Stimulated activated CD4-positive, alpha-beta T cell treated with anti-CD3 and anti-CD28 coated beads, Interleukin-15, amount 100 ng/mL, for 1 hour (primary cell): ENCODE results near the gene GTF2H4.
"Not testable (repeated sequence)": the region's sequence is repeated elsewhere in the genome, so short reads cannot be mapped to it uniquely, and the experiment has no call there.

ENCODE experiments used
- DNase-seq, 2 donors: peaks; one replicate each; pipeline ENCODE4 v3.0.0-alpha.2; 2020; ENCODE audit warnings: low read depth in 1 of 2, low spot score in 1 of 2

GTF2H4 gene

GRCh38 chr6:30894381-30894780 is 13.6 kb upstream of the GTF2H4 start:
- no peak for DNase-seq

GRCh38 chr6:30894935-30895334 is 13.1 kb upstream of the GTF2H4 start:
- no peak for DNase-seq

- DNase-seq, result no peak
Measured at GRCh38 chr6:30895343-30895742, 12.7 kb upstream of the GTF2H4 start.

DNA sequence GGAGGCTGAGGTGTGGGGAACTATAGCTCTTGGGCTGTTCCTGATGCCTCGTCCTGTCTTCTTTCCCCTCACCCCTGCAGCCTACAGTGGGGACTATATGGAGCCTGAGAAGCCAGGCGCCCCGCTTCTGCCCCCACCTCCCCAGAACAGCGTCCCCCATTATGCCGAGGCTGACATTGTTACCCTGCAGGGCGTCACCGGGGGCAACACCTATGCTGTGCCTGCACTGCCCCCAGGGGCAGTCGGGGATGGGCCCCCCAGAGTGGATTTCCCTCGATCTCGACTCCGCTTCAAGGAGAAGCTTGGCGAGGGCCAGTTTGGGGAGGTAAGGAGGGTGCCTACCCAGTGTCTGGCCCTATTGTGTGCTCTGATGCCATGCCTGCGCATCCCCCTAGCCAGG is 11.5 kb upstream of the GTF2H4 start:
- no peak for DNase-seq

GRCh38 chr6:30897882-30898281 is 10.1 kb upstream of the GTF2H4 start:
- no peak for DNase-seq

DNA sequence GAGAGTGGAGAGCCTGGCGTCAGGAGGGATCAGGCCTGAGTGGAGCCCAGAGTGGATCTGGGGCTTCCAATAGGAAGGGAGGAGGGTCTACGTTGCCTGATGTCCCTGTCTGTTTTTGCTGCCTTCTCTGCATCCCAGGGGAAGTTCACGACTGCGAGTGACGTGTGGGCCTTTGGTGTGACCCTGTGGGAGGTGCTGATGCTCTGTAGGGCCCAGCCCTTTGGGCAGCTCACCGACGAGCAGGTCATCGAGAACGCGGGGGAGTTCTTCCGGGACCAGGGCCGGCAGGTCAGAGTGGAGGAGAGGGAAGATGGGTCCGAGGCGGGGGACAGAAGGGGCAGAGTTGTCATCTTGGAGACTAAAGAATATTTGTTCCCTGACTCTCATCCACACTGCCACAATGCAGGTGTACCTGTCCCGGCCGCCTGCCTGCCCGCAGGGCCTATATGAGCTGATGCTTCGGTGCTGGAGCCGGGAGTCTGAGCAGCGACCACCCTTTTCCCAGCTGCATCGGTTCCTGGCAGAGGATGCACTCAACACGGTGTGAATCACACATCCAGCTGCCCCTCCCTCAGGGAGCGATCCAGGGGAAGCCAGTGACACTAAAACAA is 9.2 kb upstream of the GTF2H4 start:
- DNase-seq, result no peak

- DNase-seq, result no peak
Measured at GRCh38 chr6:30900863-30901417, 7.1 kb upstream of the GTF2H4 start.

- no peak for DNase-seq
Measured at GRCh38 chr6:30901436-30901835, 6.6 kb upstream of the GTF2H4 start.

- DNase-seq, result not testable (repeated sequence)
Measured at GRCh38 chr6:30902196-30902595, 5.8 kb upstream of the GTF2H4 start.

DNA sequence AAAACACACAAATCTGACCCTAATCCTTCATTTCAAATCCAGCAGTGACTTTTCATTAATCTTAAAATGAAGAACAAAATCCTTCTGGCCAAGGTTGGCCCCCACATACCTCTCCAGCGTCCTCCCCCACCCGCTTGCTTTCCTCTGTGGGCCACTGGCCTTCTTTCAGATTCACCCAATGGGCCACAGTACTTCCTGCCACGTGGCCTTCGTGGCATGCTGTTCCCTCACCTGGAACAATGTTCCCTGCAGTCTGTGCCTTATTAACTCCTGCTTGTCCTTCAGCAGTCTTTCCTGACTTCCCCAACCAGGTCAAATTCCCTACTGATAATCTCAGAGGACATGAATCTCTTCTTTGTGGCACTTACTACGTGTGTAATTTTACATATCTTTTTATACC is 5.3 kb upstream of the GTF2H4 start:
- no peak for DNase-seq

DNA sequence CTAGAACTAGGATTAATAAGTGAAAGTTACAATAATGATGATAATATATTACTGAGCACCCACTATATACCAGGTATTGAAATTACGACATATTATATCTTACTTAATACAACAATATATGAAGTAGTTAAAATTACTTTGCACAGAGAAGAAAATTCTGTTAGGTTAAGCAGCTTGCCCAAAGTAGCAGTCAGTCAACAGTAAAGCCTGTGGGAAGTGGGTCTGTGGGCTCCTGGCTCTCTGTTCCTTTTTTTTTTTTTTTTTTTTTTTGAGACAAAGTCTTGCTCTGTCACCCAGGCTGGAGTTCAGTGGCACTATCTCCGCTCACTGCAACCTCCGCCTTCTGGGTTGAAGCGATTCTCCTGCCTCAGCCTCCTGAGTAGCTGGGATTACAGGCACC is 4.8 kb upstream of the GTF2H4 start:
- no peak for DNase-seq

DNA sequence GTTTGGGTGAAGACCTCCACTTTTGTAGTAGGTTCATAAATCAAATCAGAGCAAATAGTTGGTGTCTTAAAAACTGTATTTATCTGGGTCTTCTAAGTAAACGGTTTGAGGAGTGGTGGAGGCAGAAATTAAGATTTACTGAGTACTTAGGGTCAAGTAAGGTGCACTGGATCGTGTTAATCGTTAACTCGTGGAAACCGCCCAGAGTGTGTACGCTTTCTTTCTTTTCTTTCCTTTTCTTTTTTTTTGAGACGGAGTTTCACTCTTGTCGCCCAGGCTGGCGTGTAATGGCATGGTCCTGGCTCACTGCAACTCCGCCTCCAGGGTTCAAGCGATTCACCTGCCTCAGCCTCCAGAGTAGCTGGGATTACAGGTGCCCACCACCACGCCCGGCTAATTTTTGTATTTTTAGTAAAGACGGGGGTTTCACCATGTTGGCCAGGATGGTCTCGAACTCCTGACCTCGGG is 683 bp upstream of the GTF2H4 start:
- not testable (repeated sequence) for DNase-seq

DNA sequence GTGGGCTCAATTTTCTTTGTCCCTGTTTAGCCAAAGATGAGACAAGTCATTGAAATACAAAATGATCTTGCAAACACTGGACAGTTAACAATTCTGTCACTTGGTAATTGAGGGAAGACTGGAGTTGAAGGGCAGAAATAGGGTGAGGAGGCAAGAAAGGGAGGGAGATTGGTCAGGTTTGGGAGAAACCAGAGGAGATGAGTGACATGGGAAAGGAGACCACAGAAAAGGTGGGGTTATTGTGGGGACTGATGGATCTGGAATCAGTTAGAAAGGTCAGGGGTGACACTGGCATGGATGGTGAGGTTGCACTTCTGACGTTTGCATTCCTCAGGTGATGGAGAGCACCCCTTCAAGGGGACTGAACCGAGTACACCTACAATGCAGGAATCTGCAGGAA is 693 bp downstream of the GTF2H4 start:
- DNase-seq, result no peak

GRCh38 chr6:30910473-30910872 is 2.5 kb downstream of the GTF2H4 start:
- DNase-seq, result not testable (repeated sequence)

DNA sequence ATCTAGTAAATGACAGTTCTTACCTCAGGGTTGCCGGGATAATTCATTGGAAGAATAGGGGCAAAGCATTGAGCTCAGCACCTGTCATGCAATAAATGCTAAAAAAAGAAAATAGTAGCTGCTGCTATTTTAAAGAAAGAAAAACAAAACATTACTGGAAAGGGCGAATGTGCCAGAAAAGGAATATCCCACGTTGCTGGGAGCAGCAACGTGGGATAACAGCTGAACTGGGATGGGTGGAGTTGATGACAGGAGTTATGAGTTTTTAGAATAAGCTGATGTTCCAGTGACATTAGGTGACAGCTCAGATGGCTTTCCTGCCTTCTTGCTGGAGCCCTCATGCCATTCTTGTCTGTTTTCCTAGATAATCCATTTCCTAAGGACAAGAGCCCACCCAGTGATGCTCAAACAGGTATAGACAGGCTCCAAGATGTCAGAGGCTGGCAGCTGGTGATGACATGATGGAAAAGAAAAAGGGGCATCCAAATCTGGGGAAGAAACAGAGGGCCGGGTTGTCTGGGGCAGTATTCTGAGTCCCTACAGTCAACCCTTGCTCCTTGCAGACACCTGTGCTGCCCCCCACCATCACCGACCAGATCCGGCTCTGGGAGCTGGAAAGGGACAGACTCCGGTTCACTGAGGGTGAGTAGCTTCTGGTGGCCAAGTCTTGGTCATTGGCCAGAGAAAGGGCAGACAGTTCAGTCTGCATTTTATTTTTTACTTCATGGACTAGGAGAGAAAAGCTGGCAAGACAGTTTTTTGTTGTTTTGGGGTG is 4.9 kb downstream of the GTF2H4 start:
- no peak for DNase-seq

DNA sequence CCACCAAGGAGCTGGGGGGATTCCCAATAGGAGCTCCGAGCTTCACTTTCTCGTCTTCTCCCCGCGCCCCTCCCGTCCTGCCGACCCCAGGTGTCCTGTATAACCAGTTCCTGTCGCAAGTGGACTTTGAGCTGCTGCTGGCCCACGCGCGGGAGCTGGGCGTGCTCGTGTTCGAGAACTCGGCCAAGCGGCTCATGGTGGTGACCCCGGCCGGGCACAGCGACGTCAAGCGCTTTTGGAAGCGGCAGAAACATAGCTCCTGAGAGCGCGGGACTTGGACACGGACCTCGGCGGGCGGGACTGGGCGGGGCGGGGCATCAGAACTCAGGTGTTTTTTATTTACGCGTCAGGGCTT is 5.7 kb downstream of the GTF2H4 start:
- no peak for DNase-seq

GRCh38 chr6:30914076-30914853 is 6.3 kb downstream of the GTF2H4 start, which contains the start of gene VARS2:
Gene VARS2, plus strand, starts transcription at chr6:30914238. Its CDS starts 599 bp downstream, at chr6:30914837.
- DNase-seq, result peak; percentile 80 to 84

- DNase-seq, result no peak
Measured at GRCh38 chr6:30914854-30915590, 7.0 kb downstream of the GTF2H4 start.

- DNase-seq, result no peak
Measured at GRCh38 chr6:30915591-30915946, 7.6 kb downstream of the GTF2H4 start.

- DNase-seq, result no peak
Measured at GRCh38 chr6:30917041-30917440, 9.0 kb downstream of the GTF2H4 start.

DNA sequence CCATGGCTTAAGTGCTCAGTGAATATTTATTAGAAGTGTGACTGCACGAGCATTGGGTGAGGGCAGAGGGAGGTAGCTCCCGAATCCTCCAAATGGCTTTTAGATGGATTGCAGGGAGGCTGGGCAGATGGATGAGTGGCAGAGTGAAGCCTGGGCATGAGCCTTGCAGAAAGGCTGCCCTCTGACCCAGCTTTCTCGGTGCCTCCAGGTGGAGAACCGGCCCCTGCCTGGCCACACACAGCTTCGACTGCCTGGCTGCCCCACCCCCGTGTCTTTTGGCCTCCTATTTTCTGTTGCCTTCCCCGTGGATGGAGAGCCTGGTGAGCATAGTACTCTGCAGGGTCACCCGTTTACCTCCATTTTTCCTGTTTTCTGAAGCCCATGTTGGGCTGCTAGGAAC is 9.5 kb downstream of the GTF2H4 start:
- no peak for DNase-seq
